Natural killer cell (primary cell): ENCODE results near the gene ZNF683. TPM values are rescaled to one million over a fixed set of nuclear protein-coding genes. Genes with fewer than 3 reads are reported as not detected.

Source experiments
- ATAC-seq, 3 donors: fragments of 150-1000 bp in 2 of 3; fragments of 200-7000 bp in 1 of 3; cut with Tn5 transposase; 1 replicate in 1 of 3; 2 replicates in 2 of 3; pipeline ENCODE4 v1.10.0; 2021; ENCODE audit warnings: mild to moderate bottlenecking in 2 of 3, moderate library complexity in 2 of 3
- DNase-seq, 2 donors: peaks; one replicate each; pipeline versions ENCODE4 v3.0.0 to v3.0.0-alpha.2; 2013 to 2021; ENCODE audit warnings: mixed read lengths in 1 of 2
- H3K27ac ChIP-seq: one replicate; pipeline ENCODE4 v1.5.1; 2013; ENCODE audit warnings: mild to moderate bottlenecking, low read length
- H3K27me3 ChIP-seq: one replicate; pipeline ENCODE4 v1.6.1; 2013; ENCODE audit warnings: low read length; ENCODE audit not compliant: control insufficient read depth, insufficient read depth
- H3K36me3 ChIP-seq: one replicate; pipeline ENCODE4 v1.6.1; 2013; ENCODE audit warnings: low read length; ENCODE audit not compliant: control insufficient read depth, insufficient read depth
- H3K4me1 ChIP-seq: one replicate; pipeline ENCODE4 v1.6.1; 2013; ENCODE audit warnings: low read length; ENCODE audit not compliant: control insufficient read depth, insufficient read depth
- H3K4me3 ChIP-seq: one replicate; pipeline ENCODE4 v1.5.1; 2013; ENCODE audit warnings: low read length
- H3K9me3 ChIP-seq: one replicate; pipeline ENCODE4 v1.6.1; 2013; ENCODE audit warnings: low read length; ENCODE audit not compliant: control insufficient read depth, insufficient read depth
- H3K27ac Mint-ChIP-seq, 2 donors: one replicate each; pipeline ENCODE4 v1.8.0; 2022; ENCODE audit warnings: mild to moderate bottlenecking in 2 of 2, mixed read lengths in 2 of 2, moderate library complexity in 1 of 2
- H3K27me3 Mint-ChIP-seq, 2 donors: one replicate each; pipeline ENCODE4 v1.8.0; 2022; ENCODE audit warnings: low read depth in 2 of 2, mixed read lengths in 2 of 2
- H3K36me3 Mint-ChIP-seq: one replicate; pipeline ENCODE4 v1.8.0; 2022; ENCODE audit warnings: mixed read lengths
- H3K4me1 Mint-ChIP-seq, 2 donors: one replicate each; pipeline ENCODE4 v1.8.0; 2022; ENCODE audit warnings: mixed read lengths in 2 of 2
- H3K4me3 Mint-ChIP-seq: one replicate; pipeline ENCODE4 v1.8.0; 2022; ENCODE audit warnings: mild to moderate bottlenecking, moderate library complexity, mixed read lengths
- H3K9me3 Mint-ChIP-seq, 2 donors: one replicate each; pipeline ENCODE4 v1.8.0; 2022; ENCODE audit warnings: mixed read lengths in 2 of 2
- CTCF ChIP-seq: fragments of 200-600 bp; IDR thresholded peaks from one replicate; pipeline ENCODE4 v1.8.0; 2022; ENCODE audit warnings: antibody characterized with exemption
- WGBS: methylation state at CpG from one replicate; pipeline ENCODE4 v1.1.7; 2013; ENCODE audit warnings: missing lambda C conversion rate; ENCODE audit not compliant: insufficient coverage; 5-methylcytosine and 5-hydroxymethylcytosine counted together
- intact Hi-C: fragments of 100-400 bp; cut with micrococcal nuclease; formaldehyde crosslinking; loops from one replicate; pipeline ENCODE4 v1.14.2; 2022
- total RNA-seq, 4 donors: library from RNA; stranded (reverse); fragments of 120-200 nt in 1 of 4; gene quantifications; one replicate each; pipeline versions ENCODE4 v1.2.3 to v1.2.4, GENCODE V29; 2013 to 2022

ZNF683 gene
- total RNA-seq, 3 donors from 2014 or later (not counting 1 experiment from before 2014, with no cell fraction given): 9.6 to 38.2 (median 19.7) TPM

- Histone ChIP-seq H3K4me3 (no peak overlapping the region), H3K36me3 (no peaks in the 10 kb centered on the region), H3K4me1 (peaks cover 81% of the 10 kb centered on the region), H3K27me3 (peaks cover 4% of the 10 kb centered on the region), H3K9me3 (no peaks in the 10 kb centered on the region), H3K27ac (no peak overlapping the region)
- H3K36me3 Mint-ChIP-seq: no peaks in the 10 kb centered on the region
- DNase-seq (no peak), ATAC-seq (no peak)
- no peak overlapping the region for H3K27ac Mint-ChIP-seq
- peak overlapping the region; percentile 28 for H3K4me3 Mint-ChIP-seq
- H3K9me3 Mint-ChIP-seq: no peaks in the 10 kb centered on the region
- peaks cover 48 to 51% of the 10 kb centered on the region in 2 donors for H3K4me1 Mint-ChIP-seq
- 100% methylated on average over 3 of the region's 3 CpGs for WGBS
- peaks cover 16 to 32% of the 10 kb centered on the region in 2 donors for H3K27me3 Mint-ChIP-seq
- no peak for TF ChIP-seq CTCF
- intact Hi-C loops: loop anchor here (10.0 kb wide), 1 partner anchor 46 kb away; the partner anchor contains the start of gene LIN28A
Observed at GRCh38 chr1:26368486-26368885, 4.1 kb downstream of the ZNF683 start.

DNA sequence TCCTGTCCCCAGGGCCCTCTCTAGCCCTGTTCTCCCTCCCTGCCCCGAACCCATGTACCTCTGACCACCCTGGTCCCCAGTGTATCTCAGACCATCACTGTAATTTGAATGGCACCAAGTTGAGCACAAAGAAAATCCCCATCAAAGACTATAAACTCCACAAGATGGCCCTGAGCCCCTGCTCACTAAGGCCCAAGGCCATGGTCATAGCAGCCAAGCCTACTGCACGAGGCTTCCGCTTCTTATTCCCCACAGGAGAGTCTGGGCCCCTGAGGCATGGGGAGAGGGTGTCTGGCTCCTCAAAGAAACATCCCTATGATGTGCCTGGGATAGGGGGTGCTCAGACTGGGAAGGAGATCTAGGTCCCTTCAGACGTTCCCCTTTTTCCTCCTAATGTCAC, 4.5 kb downstream of the ZNF683 start:
- intact Hi-C loops: loop anchor here (10.0 kb wide), 1 partner anchor 47 kb away; the partner anchor contains the start of gene LIN28A
- H3K27me3 ChIP-seq: peaks cover 8% of the 10 kb centered on the region
- Mint-ChIP-seq H3K27me3 (peaks cover 20 to 35% of the 10 kb centered on the region in 2 donors), H3K9me3 (no peaks in the 10 kb centered on the region), H3K27ac (no peak overlapping the region), H3K36me3 (no peaks in the 10 kb centered on the region), H3K4me3 (peak overlapping the region; percentile 25), H3K4me1 (peaks cover 48 to 51% of the 10 kb centered on the region in 2 donors)
- no peak for TF ChIP-seq CTCF
- no peak for ATAC-seq
- peaks cover 81% of the 10 kb centered on the region for H3K4me1 ChIP-seq
- H3K36me3 ChIP-seq: no peaks in the 10 kb centered on the region
- H3K27ac ChIP-seq: no peak overlapping the region
- H3K4me3 ChIP-seq: no peak overlapping the region
- H3K9me3 ChIP-seq: no peaks in the 10 kb centered on the region
- no peak for DNase-seq
- 90% methylated on average over 4 of the region's 4 CpGs for WGBS

DNA sequence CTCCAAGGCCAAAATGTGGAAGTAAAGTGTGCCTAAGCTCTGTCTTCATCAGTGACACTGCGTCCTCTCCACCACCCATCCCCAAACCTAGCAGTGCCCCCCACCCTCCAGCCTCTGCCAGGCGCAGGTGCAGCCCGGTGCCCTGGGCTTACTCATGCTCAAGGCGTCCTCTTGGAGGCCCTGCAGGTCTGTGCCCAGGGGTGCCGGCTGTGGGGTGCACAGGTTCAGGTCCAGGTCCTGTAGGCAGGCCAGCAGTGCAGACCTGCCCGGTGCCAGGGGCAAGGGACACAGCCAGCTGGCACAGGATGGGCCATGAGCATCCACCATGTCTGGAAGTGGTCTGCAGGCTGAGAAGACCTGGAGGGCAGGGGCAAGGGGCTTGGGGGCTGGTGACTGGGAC, 5.1 kb downstream of the ZNF683 start:
- 90% methylated on average over 6 of the region's 6 CpGs for WGBS
- H3K4me1 Mint-ChIP-seq: peaks cover 45 to 48% of the 10 kb centered on the region in 2 donors
- ATAC-seq (no peak), DNase-seq (no peak)
- no peak for TF ChIP-seq CTCF
- Histone ChIP-seq H3K27me3 (peaks cover 8% of the 10 kb centered on the region), H3K36me3 (no peaks in the 10 kb centered on the region), H3K4me1 (peaks cover 79% of the 10 kb centered on the region), H3K9me3 (no peaks in the 10 kb centered on the region), H3K4me3 (no peak overlapping the region), H3K27ac (no peak overlapping the region)
- no peak overlapping the region for H3K4me3 Mint-ChIP-seq
- H3K9me3 Mint-ChIP-seq: no peaks in the 10 kb centered on the region
- H3K27ac Mint-ChIP-seq: no peak overlapping the region
- H3K27me3 Mint-ChIP-seq: peaks cover 26 to 37% of the 10 kb centered on the region in 2 donors
- intact Hi-C loops: loop anchor here (10.0 kb wide), 1 partner anchor 47 kb away; the partner anchor contains the start of gene LIN28A
- H3K36me3 Mint-ChIP-seq: no peaks in the 10 kb centered on the region

- intact Hi-C loops: loop anchor here (10.0 kb wide), 1 partner anchor 50 kb away; the partner anchor contains the start of gene LIN28A
- H3K27me3 ChIP-seq: peaks cover 28% of the 10 kb centered on the region
- H3K27ac Mint-ChIP-seq: no peak overlapping the region
- no peak for DNase-seq
- H3K4me1 Mint-ChIP-seq: peaks cover 36 to 47% of the 10 kb centered on the region in 2 donors
- no peaks in the 10 kb centered on the region for H3K9me3 Mint-ChIP-seq
- H3K36me3 ChIP-seq: no peaks in the 10 kb centered on the region
- H3K4me3 Mint-ChIP-seq: no peak overlapping the region
- H3K4me3 ChIP-seq: no peak overlapping the region
- whole genome bisulfite sequencing: 62% methylated on average over 9 of the region's 9 CpGs
- peaks cover 48 to 49% of the 10 kb centered on the region in 2 donors for H3K27me3 Mint-ChIP-seq
- ATAC-seq: no peak
- H3K9me3 ChIP-seq: no peaks in the 10 kb centered on the region
- no peak for TF ChIP-seq CTCF
- H3K36me3 Mint-ChIP-seq: no peaks in the 10 kb centered on the region
- H3K4me1 ChIP-seq: peaks cover 66% of the 10 kb centered on the region
- no peak overlapping the region for H3K27ac ChIP-seq
Observed at GRCh38 chr1:26364956-26365355, 7.6 kb downstream of the ZNF683 start.
